Fibroblast of mammary gland (primary cell): ENCODE data around the gene PCNT.

Experiments used
- DNase-seq: peaks from one replicate; pipeline ENCODE4 v3.0.0-alpha.2; 2010; ENCODE audit warnings: low read depth
- H3K4me3 ChIP-seq: 2 replicates; pipeline ENCODE4 v1.5.1; 2011; ENCODE audit warnings: low read depth, mild to moderate bottlenecking, low read length, moderate library complexity; ENCODE audit not compliant: control insufficient read depth
- TF ChIP-seq, protein P1 (sequence below): conservative IDR thresholded peaks from 2 replicates; pipeline ENCODE4 v1.5.1; 2011; ENCODE audit warnings: low read depth, low read length, inconsistent platforms; ENCODE audit not compliant: control insufficient read depth, insufficient read depth

The PCNT gene

DNA sequence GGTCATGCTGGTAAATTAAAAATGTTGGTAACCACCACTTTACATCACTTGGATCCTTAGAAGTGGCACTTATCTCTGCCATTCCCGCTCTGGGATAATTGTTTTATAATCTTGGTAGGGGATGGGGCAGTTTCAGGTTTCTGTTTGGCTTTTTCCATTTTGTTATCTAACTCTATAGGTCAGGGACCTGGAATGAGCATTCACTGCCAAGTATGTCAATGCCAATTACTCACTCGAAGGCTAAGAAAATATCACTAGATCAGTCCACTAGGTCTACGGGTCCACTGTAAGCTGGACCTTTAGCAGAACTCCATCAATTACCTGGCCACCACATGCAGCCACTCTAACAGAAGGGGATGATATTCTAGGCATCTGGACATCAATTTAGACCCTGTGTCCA lies 130.2 kb downstream of the PCNT start:
- TF ChIP-seq, protein P1, sequence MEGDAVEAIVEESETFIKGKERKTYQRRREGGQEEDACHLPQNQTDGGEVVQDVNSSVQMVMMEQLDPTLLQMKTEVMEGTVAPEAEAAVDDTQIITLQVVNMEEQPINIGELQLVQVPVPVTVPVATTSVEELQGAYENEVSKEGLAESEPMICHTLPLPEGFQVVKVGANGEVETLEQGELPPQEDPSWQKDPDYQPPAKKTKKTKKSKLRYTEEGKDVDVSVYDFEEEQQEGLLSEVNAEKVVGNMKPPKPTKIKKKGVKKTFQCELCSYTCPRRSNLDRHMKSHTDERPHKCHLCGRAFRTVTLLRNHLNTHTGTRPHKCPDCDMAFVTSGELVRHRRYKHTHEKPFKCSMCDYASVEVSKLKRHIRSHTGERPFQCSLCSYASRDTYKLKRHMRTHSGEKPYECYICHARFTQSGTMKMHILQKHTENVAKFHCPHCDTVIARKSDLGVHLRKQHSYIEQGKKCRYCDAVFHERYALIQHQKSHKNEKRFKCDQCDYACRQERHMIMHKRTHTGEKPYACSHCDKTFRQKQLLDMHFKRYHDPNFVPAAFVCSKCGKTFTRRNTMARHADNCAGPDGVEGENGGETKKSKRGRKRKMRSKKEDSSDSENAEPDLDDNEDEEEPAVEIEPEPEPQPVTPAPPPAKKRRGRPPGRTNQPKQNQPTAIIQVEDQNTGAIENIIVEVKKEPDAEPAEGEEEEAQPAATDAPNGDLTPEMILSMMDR: no peak
- H3K4me3 ChIP-seq: no peak overlapping the region
- DNase-seq: no peak

DNA sequence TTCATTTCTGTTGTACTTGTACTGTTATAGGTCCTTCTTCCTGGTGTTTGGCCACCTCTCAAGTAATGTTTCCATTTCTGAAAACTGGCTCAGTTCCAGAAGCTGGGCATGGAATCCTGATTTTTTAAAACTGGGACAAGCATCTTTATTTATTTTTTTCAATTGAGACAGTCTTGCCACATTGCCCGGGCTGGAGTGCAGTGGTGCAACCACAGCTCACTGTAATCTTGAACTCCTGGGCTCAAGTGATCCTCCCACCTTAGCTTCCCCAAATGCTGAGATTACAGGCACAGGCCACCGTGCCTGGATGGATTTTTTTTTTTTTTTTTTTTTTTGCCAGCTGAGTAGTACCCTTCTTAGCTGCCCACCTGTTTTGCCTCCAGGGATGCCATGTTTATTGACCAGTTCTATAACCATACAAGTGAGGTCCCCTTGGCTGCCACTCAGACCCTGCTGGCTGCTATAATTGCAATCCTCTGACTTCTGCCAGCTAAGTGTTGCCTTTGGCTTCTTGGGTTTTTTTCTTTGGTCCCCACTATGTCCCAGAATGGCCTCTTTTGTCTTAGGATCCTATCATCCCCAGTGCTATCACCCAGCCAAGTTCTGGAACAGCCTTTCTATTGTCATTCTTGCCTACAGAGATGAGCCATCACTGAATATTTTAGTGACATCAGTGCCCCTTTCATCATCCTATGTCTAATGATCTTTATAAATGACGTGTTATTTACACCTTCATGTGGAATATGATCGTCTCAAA lies 130.9 kb downstream of the PCNT start:
- H3K4me3 ChIP-seq: no peak overlapping the region
- TF ChIP-seq, protein P1: no peak
- DNase-seq: no peak

DNA sequence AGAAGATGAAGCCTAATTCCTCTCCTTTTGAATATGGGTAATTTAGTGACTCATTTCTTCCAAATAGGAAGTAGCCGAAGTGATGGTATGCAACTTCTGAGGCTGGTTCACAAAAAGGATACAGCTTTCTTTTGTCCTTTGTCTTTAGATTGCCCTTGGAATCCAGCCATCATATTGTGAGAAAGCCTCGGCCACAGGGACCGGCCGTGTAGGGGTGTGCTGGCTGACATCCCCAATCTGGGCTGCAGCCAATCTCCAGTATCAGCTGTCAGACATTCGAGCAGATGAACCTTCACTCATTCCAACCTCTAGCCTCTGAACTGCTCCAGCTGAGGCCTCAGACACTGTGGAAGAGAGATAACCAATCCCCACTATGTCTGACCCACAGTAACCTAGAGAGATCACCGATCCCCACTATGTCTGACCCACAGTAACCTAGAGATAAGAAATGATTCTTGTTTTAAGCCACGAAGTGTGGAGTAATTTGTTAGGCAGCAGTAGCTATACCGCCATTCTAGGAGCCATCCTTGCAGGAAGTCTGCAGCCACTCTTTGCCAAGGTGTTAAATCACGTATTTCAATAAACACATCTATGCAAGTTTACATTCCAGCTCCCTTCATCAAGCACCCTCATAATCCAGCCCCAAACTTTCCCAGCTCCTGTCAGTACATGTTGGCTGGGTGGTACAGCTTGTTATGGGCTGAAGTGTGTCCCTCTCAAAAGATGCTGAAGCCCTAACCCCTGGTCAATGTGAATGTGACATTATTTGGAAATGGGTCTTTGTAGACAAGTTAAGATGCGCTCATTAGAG lies 131.8 kb downstream of the PCNT start:
- DNase-seq: peak; percentile 51
- H3K4me3 ChIP-seq: no peak overlapping the region
- TF ChIP-seq, protein P1: no peak

DNA sequence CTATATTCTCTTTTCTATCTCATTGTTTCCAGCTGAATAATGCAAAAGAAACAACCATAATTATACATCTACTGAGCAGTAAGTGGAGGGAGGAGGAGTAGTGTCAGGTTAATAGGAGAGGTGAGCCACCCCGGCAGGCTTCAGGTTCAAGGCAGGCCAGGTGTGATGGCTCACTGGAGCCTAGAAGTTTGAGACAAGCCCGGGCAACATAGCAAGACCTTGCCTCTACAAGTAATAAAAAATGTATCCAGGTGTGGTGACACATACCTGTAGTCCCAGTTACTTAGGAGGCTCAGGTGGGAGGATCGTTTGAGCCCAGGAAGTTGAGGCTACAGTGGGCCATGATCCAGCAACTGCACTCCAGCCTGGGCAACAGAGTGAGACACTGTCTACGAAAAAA lies 132.8 kb downstream of the PCNT start:
- TF ChIP-seq, protein P1: no peak
- no peak for DNase-seq
- H3K4me3 ChIP-seq: no peak overlapping the region

DNA sequence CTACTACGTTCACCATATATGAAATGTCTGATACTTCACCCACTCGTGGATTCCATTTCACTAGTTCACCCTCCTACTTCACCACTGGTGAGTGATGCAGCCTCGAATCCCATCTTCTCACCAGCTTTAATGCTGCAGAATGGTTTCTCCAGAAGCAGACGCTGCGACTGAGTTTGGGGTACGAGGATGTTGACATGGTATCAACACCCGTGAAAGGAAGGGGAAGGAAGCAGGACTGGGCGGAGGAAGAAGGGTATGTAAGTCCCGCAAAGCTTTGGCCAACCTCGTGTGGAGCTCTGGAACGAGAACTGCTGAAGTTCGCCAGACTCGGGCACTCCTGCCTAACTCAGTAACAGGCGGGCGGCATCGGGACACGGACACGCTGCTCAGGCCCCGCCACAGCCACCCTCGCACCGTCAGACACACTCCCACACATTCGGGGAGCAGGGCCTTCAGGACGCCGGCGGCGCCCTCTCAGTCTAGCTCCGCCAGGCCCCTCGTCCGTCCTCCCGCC lies 133.9 kb downstream of the PCNT start:
- H3K4me3 ChIP-seq: peak overlapping the region; percentile 75
- DNase-seq: peak; percentile 54
- TF ChIP-seq, protein P1: no peak

GRCh38 chr21:46458315-46459023 lies 134.5 kb downstream of the PCNT start, which contains the start of gene DIP2A:
Gene DIP2A, plus strand, starts transcription at chr21:46458891. Its CDS starts 241 bp downstream, at chr21:46459132.
- TF ChIP-seq, protein P1: no peak
- peak; percentile 95 for DNase-seq
- H3K4me3 ChIP-seq: peak within 1 kb of the TSS; percentile 75
